HepG2 (cell line): ENCODE measurements around the gene H6PD. TPM values are rescaled to one million over a fixed set of nuclear protein-coding genes. Genes with fewer than 3 reads are reported as not detected.

Experiments used
- ATAC-seq: fragments of 200-7000 bp; cut with Tn5 transposase; 3 replicates; pipeline ENCODE4 v1.9.1; 2020; ENCODE audit warnings: mild to moderate bottlenecking, moderate library complexity
- BruUV-seq: library from RNA; stranded (reverse); fragments of 400-500 nt; replicated peaks from 2 replicates; lab custom pipeline; 2021; lab: Mats Ljungman, UMichigan
- CTCF ChIA-PET: fragments of 300-600 bp; formaldehyde crosslinking; extraction: SDS; loops from one replicate; lab custom pipeline; 2021; ENCODE audit warnings: low total read pairs, inconsistent platforms, low intra/inter-chr PET ratio; lab: Yijun Ruan, JAX
- POLR2A ChIA-PET: fragments of 350-600 bp; sonication (Branson Sonifier 250); formaldehyde crosslinking; loops from one replicate; lab custom pipeline; 2020; ENCODE audit warnings: antibody characterized with exemption, inconsistent platforms; lab: Yijun Ruan, JAX
- DNase-seq: peaks from one replicate; pipeline ENCODE4 v3.0.0-alpha.2; 2015; ENCODE audit warnings: low spot score
- FAIRE-seq: peaks from 3 replicates; lab custom pipeline; 2011; peaks lifted over from hg19 to GRCh38; lab: Jason Lieb, UNC
- H2AFZ ChIP-seq: one replicate; pipeline ENCODE4 v1.6.1; 2011; ENCODE audit warnings: low read length, inconsistent platforms
- H3K27ac ChIP-seq: fragments of 300-600 bp; 3 replicates; pipeline ENCODE4 v1.8.0; 2011; ENCODE audit warnings: mixed run types, mild to moderate bottlenecking, mixed read lengths, low read length, inconsistent platforms; ENCODE audit not compliant: insufficient read depth; ENCODE audit errors: extremely low read length
- H3K27me3 ChIP-seq, 2 experiments: fragments of 200-600 bp in 1 of 2; 2 replicates in 1 of 2; 3 replicates in 1 of 2; pipeline versions ENCODE4 v1.6.0 to v1.8.0; 2011; ENCODE audit warnings: low read length in 2 of 2, mild to moderate bottlenecking in 2 of 2, moderate library complexity in 2 of 2, inconsistent platforms in 1 of 2; ENCODE audit not compliant: insufficient read depth in 2 of 2, control insufficient read depth in 1 of 2
- H3K36me3 ChIP-seq, 2 experiments: fragments of 200-600 bp in 1 of 2; replicated peaks in 1 of 2; 2 replicates in 1 of 2; 3 replicates in 1 of 2; pipeline versions ENCODE4 v1.5.1 to v1.8.0; 2011; ENCODE audit warnings: low read length in 2 of 2, inconsistent platforms in 1 of 2; ENCODE audit not compliant: insufficient read depth in 2 of 2, control insufficient read depth in 1 of 2
- H3K4me1 ChIP-seq: 2 replicates; pipeline ENCODE4 v1.5.1; 2012; ENCODE audit warnings: low read length, inconsistent platforms; ENCODE audit not compliant: insufficient read depth
- H3K4me2 ChIP-seq: 2 replicates; pipeline ENCODE4 v1.6.0; 2011; ENCODE audit warnings: low read depth, low read length, inconsistent platforms
- H3K4me3 ChIP-seq, 3 experiments: fragments of 200-600 bp in 1 of 3; sonication (generic), shearing (Covaris generic) in 1 of 3; replicated peaks in 1 of 3; 2 replicates each; pipeline ENCODE4 v1.5.1; 2011 to 2016; ENCODE audit warnings: low read length in 3 of 3, inconsistent platforms in 2 of 3, low read depth in 2 of 3, mild to moderate bottlenecking in 2 of 3, control low read depth in 1 of 3, mixed read lengths in 1 of 3; ENCODE audit not compliant: insufficient read depth in 1 of 3
- H3K79me2 ChIP-seq: one replicate; pipeline ENCODE4 v1.6.1; 2011; ENCODE audit warnings: low read length, inconsistent platforms; ENCODE audit not compliant: insufficient read depth
- H3K9ac ChIP-seq: 2 replicates; pipeline ENCODE4 v1.6.0; 2011; ENCODE audit warnings: mild to moderate bottlenecking, low read depth, low read length, inconsistent platforms; ENCODE audit not compliant: insufficient read depth
- H3K9me3 ChIP-seq: 2 replicates; pipeline ENCODE4 v1.5.1; 2012; ENCODE audit warnings: mild to moderate bottlenecking, low read length
- H4K20me1 ChIP-seq: 2 replicates; pipeline ENCODE4 v1.6.0; 2011; ENCODE audit warnings: inconsistent platforms, mild to moderate bottlenecking, low read length, moderate library complexity; ENCODE audit not compliant: insufficient read depth
- MAFF ChIP-seq: IDR thresholded peaks from 2 replicates; pipeline ENCODE4 v1.6.1; 2011; ENCODE audit warnings: low read depth, low read length, improper control_type of control experiment
- MAFK ChIP-seq, 2 experiments: IDR thresholded peaks in 1 of 2; conservative IDR thresholded peaks in 1 of 2; 2 replicates each; pipeline ENCODE4 v1.6.1; 2011; ENCODE audit warnings: improper control_type of control experiment in 2 of 2, low read length in 2 of 2
- PAXIP1 ChIP-seq: sonication (generic); formaldehyde crosslinking; conservative IDR thresholded peaks from 2 replicates; pipeline ENCODE4 v1.4.0; 2020; ENCODE audit warnings: mild to moderate bottlenecking, missing genetic modification reagents, moderate library complexity
- SIN3A ChIP-seq: IDR thresholded peaks from 2 replicates; pipeline ENCODE4 v1.6.1; 2011; ENCODE audit warnings: low read depth, mild to moderate bottlenecking, control low read depth, low read length, borderline replicate concordance
- TBX3 ChIP-seq: fragments of 450-650 bp; IDR thresholded peaks from 2 replicates; pipeline ENCODE4 v1.6.1; 2017; ENCODE audit warnings: antibody characterized with exemption, mild to moderate bottlenecking, inconsistent platforms, borderline replicate concordance
- ZNF18 ChIP-seq: sonication (generic); formaldehyde crosslinking; IDR thresholded peaks from 2 replicates; pipeline ENCODE4 v1.8.0; 2022; ENCODE audit warnings: mild to moderate bottlenecking, missing genetic modification reagents; ENCODE audit not compliant: insufficient replicate concordance
- WGBS: methylation state at CpG from one replicate; pipeline ENCODE4 v1.1.6; 2017; ENCODE audit warnings: low lambda C conversion rate; 5-methylcytosine and 5-hydroxymethylcytosine counted together
- in situ Hi-C: cut with HindIII; loops from 2 replicates; pipeline ENCODE4 v1.10.0; 2017; ENCODE audit warnings: low pct_unique_long_range_greater_than_20kb; ENCODE audit not compliant: extremely low pct_ligation_motif_present
- intact Hi-C: fragments of 100-400 bp; cut with micrococcal nuclease; formaldehyde crosslinking; loops from one replicate; pipeline ENCODE4 v1.10.0; 2022; ENCODE audit not compliant: unreplicated experiment
- polyA plus RNA-seq, 8 experiments: library from polyadenylated mRNA; depleted of rRNA in 3 of 8; stranded (reverse) in 7 of 8; unstranded in 1 of 8; fragments of >200 nt; fragmentation: Illumina TruSeq in 4 of 8; extraction: Trizol in 4 of 8; gene quantifications; 2 replicates each; pipeline versions ENCODE4 v1.2.1 to v1.2.3, GENCODE V29; 2011 to 2016; ENCODE audit warnings: low read depth in 4 of 8, missing spikeins in 1 of 8, mixed read lengths in 1 of 8; ENCODE audit not compliant: insufficient read depth in 1 of 8
- total RNA-seq, 5 experiments: library from RNA; depleted of rRNA; stranded (reverse); fragments of >200 nt; fragmentation: Illumina TruSeq; extraction: Trizol; gene quantifications; 2 replicates each; pipeline ENCODE4 v1.2.3, GENCODE V29; 2016; ENCODE audit warnings: low read depth in 1 of 5
- TF ChIP-seq, protein P1 (sequence below): IDR thresholded peaks from 2 replicates; pipeline ENCODE4 v1.6.1; 2016; ENCODE audit warnings: low read depth

The H6PD gene
- total and polyA plus RNA-seq, 2 of the 13 experiments (the other 11 are each of a cell fraction or from before 2014, with no cell fraction given): 9.3 to 14.1 TPM

DNA sequence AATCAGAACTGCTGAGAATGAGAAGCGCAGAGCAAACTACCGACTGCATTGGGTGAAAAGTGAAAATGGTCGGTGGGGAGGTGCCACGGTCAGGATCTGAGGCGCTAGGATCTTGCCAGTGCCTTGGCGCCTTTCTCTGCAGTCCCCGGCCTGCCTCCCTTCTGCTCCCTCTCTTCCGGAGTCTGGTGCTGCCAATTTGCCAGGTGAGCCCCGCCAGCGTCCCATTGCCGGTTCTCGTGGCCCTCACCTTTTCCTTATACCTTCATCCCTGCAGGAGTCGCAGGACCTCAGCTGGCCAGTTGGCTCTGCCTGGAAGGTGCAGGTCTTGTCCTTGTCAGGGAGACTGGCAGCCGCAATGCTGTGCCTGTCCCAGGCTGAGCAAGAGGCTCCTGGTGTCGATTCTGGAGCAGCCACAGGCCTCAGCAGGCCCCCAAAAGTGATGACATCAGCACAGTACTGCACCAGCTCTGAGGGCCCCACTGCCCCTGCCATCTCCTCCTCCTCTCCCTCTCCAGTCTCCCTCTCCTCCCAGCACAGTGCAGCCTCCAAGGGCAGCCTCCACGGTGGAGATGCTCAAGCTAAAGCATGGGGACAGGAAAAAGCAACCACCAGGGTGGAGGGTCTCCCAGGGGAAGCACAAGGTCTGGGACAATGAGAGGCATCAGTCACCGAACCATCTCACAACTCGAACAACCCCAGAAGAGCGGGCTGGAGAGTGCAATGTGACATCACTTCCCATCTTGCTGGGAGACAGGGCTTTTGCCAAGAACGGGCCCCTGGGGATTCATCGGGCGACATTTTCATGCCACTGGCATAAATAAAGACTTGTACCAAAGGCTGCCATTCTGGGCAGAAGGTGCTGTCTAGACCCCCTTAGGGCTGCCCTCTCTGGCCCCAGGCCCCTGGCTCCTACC lies 37.1 kb upstream of the H6PD start:
- H3K27ac ChIP-seq: no peak overlapping the region
- H2AFZ ChIP-seq: no peak overlapping the region
- H3K9ac ChIP-seq: peak overlapping the region; percentile 50; the same call in 1 of the 2 replicates
- ChIA-PET CTCF (interaction anchor here (0.8 to 2.2 kb wide), 5 partner anchors 16 to 87 kb away, joined by 3 to 21 read pairs (median 9); no protein-coding TSS in a partner anchor), POLR2A (interaction anchor here (0.7 to 2.6 kb wide), 6 partner anchors 15 to 52 kb away, joined by 3 to 25 read pairs (median 4); partner anchors contain the start of gene H6PD)
- H3K4me3 ChIP-seq: peak overlapping the region; percentile 23 to 71 (median 53); a peak in 4 of 6 replicates
- H3K36me3 ChIP-seq: no peaks in the 10 kb centered on the region
- H3K27me3 ChIP-seq: peaks cover 17 to 53% of the 10 kb centered on the region in 2 experiments
- H3K9me3 ChIP-seq: no peaks in the 10 kb centered on the region
- peak overlapping the region; percentile 85 for H3K4me2 ChIP-seq
- DNase-seq (no peak), ATAC-seq (peak; percentile 8), FAIRE-seq (no peak)
- no peaks in the 10 kb centered on the region for H4K20me1 ChIP-seq
- 57% methylated on average over 16 of the region's 22 CpGs for WGBS
- in situ Hi-C loops: loop anchor here (5.0 kb wide), 2 partner anchors 55 to 85 kb away; no protein-coding TSS in a partner anchor
- no peaks in the 10 kb centered on the region for H3K79me2 ChIP-seq
- intact Hi-C loops: loop anchor here (5.0 kb wide), 1 partner anchor 35 kb away; the partner anchor contains the start of gene H6PD
- peaks cover 72% of the 10 kb centered on the region for H3K4me1 ChIP-seq
- no TSS peak for BruUV-seq
- TF ChIP-seq PAXIP1 (peak; percentile 1; the same call in 1 of the 2 replicates), TBX3 (0 out of 2 replicates have a peak, but pooled peaks have one; percentile 9), ZNF18 (CRISPR knock-in tag) (no peak), SIN3A (0 out of 2 replicates have a peak, but pooled peaks have one; percentile 14), MAFK (conservative IDR thresholded peaks at IDR 0.05 in 1 of 2, IDR thresholded peaks at IDR 0.05 in 1 of 2; ENCODE audit: low read length in 2 of 2) (peak; percentile 88 to 92), MAFF (peak; percentile 85)
- TF ChIP-seq, protein P1, sequence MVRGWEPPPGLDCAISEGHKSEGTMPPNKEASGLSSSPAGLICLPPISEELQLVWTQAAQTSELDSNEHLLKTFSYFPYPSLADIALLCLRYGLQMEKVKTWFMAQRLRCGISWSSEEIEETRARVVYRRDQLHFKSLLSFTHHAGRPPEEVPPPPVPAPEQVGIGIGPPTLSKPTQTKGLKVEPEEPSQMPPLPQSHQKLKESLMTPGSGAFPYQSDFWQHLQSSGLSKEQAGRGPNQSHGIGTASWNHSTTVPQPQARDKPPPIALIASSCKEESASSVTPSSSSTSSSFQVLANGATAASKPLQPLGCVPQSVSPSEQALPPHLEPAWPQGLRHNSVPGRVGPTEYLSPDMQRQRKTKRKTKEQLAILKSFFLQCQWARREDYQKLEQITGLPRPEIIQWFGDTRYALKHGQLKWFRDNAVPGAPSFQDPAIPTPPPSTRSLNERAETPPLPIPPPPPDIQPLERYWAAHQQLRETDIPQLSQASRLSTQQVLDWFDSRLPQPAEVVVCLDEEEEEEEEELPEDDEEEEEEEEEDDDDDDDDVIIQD (CRISPR knock-in tag): no peak
